22Rv1 (cell line): ENCODE data around the gene PALLD.
"Not testable (repeated sequence)": the region's sequence is repeated elsewhere in the genome, so short reads cannot be mapped to it uniquely, and the experiment has no call there.

Experiments
- H3K27ac ChIP-seq: fragments of 450-650 bp; 2 replicates; pipeline ENCODE4 v1.5.1; 2017
- CTCF ChIP-seq: fragments of 450-650 bp; IDR thresholded peaks from 2 replicates; pipeline ENCODE4 v1.5.1; 2017; ENCODE audit warnings: mild to moderate bottlenecking
- ZFX ChIP-seq: fragments of 450-650 bp; IDR thresholded peaks from 2 replicates; pipeline ENCODE4 v1.6.1; 2017; ENCODE audit warnings: antibody characterized with exemption, borderline replicate concordance

PALLD gene

GRCh38 chr4:168928875-168929274, 432.0 kb downstream of the PALLD start:
- TF ChIP-seq CTCF (no peak), ZFX (no peak)
- no peak overlapping the region for H3K27ac ChIP-seq

GRCh38 chr4:168930413-168931196, 433.8 kb downstream of the PALLD start:
- TF ChIP-seq ZFX, result no peak
- no peak for TF ChIP-seq CTCF
- no peak overlapping the region for H3K27ac ChIP-seq

- TF ChIP-seq CTCF, result no peak
- TF ChIP-seq ZFX, result no peak
- no peak overlapping the region for H3K27ac ChIP-seq
Measured at GRCh38 chr4:168931215-168931650, 434.4 kb downstream of the PALLD start.

GRCh38 chr4:168932138-168932537, 435.3 kb downstream of the PALLD start:
- no peak overlapping the region for H3K27ac ChIP-seq
- TF ChIP-seq CTCF, result no peak

- no peak overlapping the region for H3K27ac ChIP-seq
- TF ChIP-seq CTCF (no peak), ZFX (no peak)
Measured at GRCh38 chr4:168933423-168933822, 436.6 kb downstream of the PALLD start.

GRCh38 chr4:168937473-168937872, 440.6 kb downstream of the PALLD start:
- not testable (repeated sequence) for H3K27ac ChIP-seq

GRCh38 chr4:168942985-168943384, 446.1 kb downstream of the PALLD start:
- TF ChIP-seq CTCF, result peak; percentile 80
- TF ChIP-seq ZFX, result no peak
- no peak overlapping the region for H3K27ac ChIP-seq

GRCh38 chr4:168945291-168945690, 448.4 kb downstream of the PALLD start:
- no peak overlapping the region for H3K27ac ChIP-seq
- TF ChIP-seq CTCF, result no peak
- no peak for TF ChIP-seq ZFX

- not testable (repeated sequence) for H3K27ac ChIP-seq
Measured at GRCh38 chr4:168952821-168953246, 456.0 kb downstream of the PALLD start.
